ENCODE data around the gene TERB2.
"Not testable (repeated sequence)": the region's sequence is repeated elsewhere in the genome, so short reads cannot be mapped to it uniquely, and the experiment has no call there.

Gene TERB2

GRCh38 chr15:44956388-44956787 lies at the start of gene TERB2:
Gene TERB2, plus strand, starts transcription at chr15:44956687. Its CDS starts 32 bp downstream, at chr15:44956719.
- DNase-seq: no peak

- no peak for DNase-seq
Observed at GRCh38 chr15:44909423-44909822, 47.1 kb upstream of the TERB2 start.

GRCh38 chr15:44910981-44911625 lies 45.4 kb upstream of the TERB2 start:
- no peak for DNase-seq

- DNase-seq: not testable (repeated sequence)
Observed at GRCh38 chr15:44912186-44912585, 44.3 kb upstream of the TERB2 start.

- DNase-seq: not testable (repeated sequence)
Observed at GRCh38 chr15:44912974-44913448, 43.5 kb upstream of the TERB2 start.

GRCh38 chr15:44918136-44918535 lies 38.4 kb upstream of the TERB2 start:
- no peak for DNase-seq

GRCh38 chr15:44928658-44929057 lies 27.8 kb upstream of the TERB2 start:
- DNase-seq: not testable (repeated sequence)

- not testable (repeated sequence) for DNase-seq
Observed at GRCh38 chr15:44930283-44930682, 26.2 kb upstream of the TERB2 start.

- DNase-seq: not testable (repeated sequence)
Observed at GRCh38 chr15:44958302-44958701, 1.8 kb downstream of the TERB2 start.

- DNase-seq: no peak
Observed at GRCh38 chr15:44968475-44968874, 12.0 kb downstream of the TERB2 start.

- DNase-seq: no peak
Observed at GRCh38 chr15:44971036-44971435, 14.5 kb downstream of the TERB2 start.

GRCh38 chr15:44976183-44976582 lies 19.7 kb downstream of the TERB2 start:
- DNase-seq: not testable (repeated sequence)

GRCh38 chr15:44977781-44978180 lies 21.3 kb downstream of the TERB2 start:
- not testable (repeated sequence) for DNase-seq

- not testable (repeated sequence) for DNase-seq
Observed at GRCh38 chr15:44979617-44980339, 23.3 kb downstream of the TERB2 start.

- DNase-seq: not testable (repeated sequence)
Observed at GRCh38 chr15:44984144-44984543, 27.7 kb downstream of the TERB2 start.

GRCh38 chr15:44986346-44987055 lies 30.0 kb downstream of the TERB2 start:
- not testable (repeated sequence) for DNase-seq

- not testable (repeated sequence) for DNase-seq
Observed at GRCh38 chr15:44987711-44988110, 31.2 kb downstream of the TERB2 start.

- not testable (repeated sequence) for DNase-seq
Observed at GRCh38 chr15:44988184-44988869, 31.8 kb downstream of the TERB2 start.

GRCh38 chr15:44988870-44989219 lies 32.4 kb downstream of the TERB2 start:
- not testable (repeated sequence) for DNase-seq

GRCh38 chr15:44997632-44998031 lies 41.1 kb downstream of the TERB2 start:
- not testable (repeated sequence) for DNase-seq

GRCh38 chr15:44999105-44999504 lies 42.6 kb downstream of the TERB2 start:
- no peak for DNase-seq

GRCh38 chr15:45001180-45001579 lies 44.7 kb downstream of the TERB2 start:
- DNase-seq: not testable (repeated sequence)
